SK-N-SH (cell line): ENCODE data around the gene HOXB8. TPM values are rescaled to one million over a fixed set of nuclear protein-coding genes. Genes with fewer than 3 reads are reported as not detected.

Source experiments
- CTCF ChIA-PET: fragments of 300-600, 350-600 bp; formaldehyde crosslinking; extraction: SDS; loops from one replicate; lab custom pipeline; 2021; lab: Yijun Ruan, JAX
- POLR2A ChIA-PET: fragments of 350-600 bp; sonication (Branson Sonifier 250); formaldehyde crosslinking; extraction: SDS; loops from one replicate; lab custom pipeline; 2020; ENCODE audit warnings: antibody characterized with exemption, inconsistent platforms; lab: Yijun Ruan, JAX
- DNase-seq: peaks from one replicate; pipeline ENCODE4 v3.0.0; 2012
- H2AFZ ChIP-seq: fragments of 200-600 bp; sonication (generic); 2 replicates; pipeline ENCODE4 v1.8.1; 2016; ENCODE audit warnings: antibody characterized with exemption, mild to moderate bottlenecking, low read depth
- H3F3A ChIP-seq: fragments of 200-600 bp; sonication (generic); replicated peaks from 2 replicates; pipeline ENCODE3; 2016; ENCODE audit warnings: antibody characterized with exemption, mild to moderate bottlenecking; ENCODE audit not compliant: insufficient read depth
- H3K27ac ChIP-seq, 2 experiments: fragments of 200-500 bp in 1 of 2; fragments of 200-600 bp in 1 of 2; sonication (Bioruptor generic) in 1 of 2; sonication (generic), shearing (Covaris generic) in 1 of 2; 2 replicates each; pipeline versions ENCODE4 v1.5.1 to v1.6.1; 2014 to 2016; ENCODE audit warnings: low read depth in 2 of 2, inconsistent platforms in 1 of 2, low read length in 1 of 2, mild to moderate bottlenecking in 1 of 2, mixed read lengths in 1 of 2
- H3K27me3 ChIP-seq: fragments of 200-600 bp; sonication (generic), shearing (Covaris generic); 2 replicates; pipeline ENCODE4 v1.6.1; 2016; ENCODE audit warnings: mixed run types; ENCODE audit not compliant: insufficient read depth
- H3K36me3 ChIP-seq, 2 experiments: fragments of 200-500 bp in 1 of 2; fragments of 200-600 bp in 1 of 2; sonication (Bioruptor generic) in 1 of 2; sonication (generic) in 1 of 2; replicated peaks in 1 of 2; 2 replicates each; pipeline versions ENCODE3 to v1.5.1; 2014 to 2016; ENCODE audit warnings: low read length in 1 of 2, mild to moderate bottlenecking in 1 of 2; ENCODE audit not compliant: insufficient read depth in 2 of 2, control insufficient read depth in 1 of 2
- H3K4me1 ChIP-seq, 2 experiments: fragments of 200-500 bp in 1 of 2; fragments of 200-600 bp in 1 of 2; sonication (Bioruptor generic) in 1 of 2; sonication (generic), shearing (Covaris generic) in 1 of 2; 2 replicates each; pipeline versions ENCODE4 v1.5.1 to v1.6.1; 2014 to 2016; ENCODE audit warnings: low read depth in 1 of 2, low read length in 1 of 2, mixed run types in 1 of 2; ENCODE audit not compliant: insufficient read depth in 2 of 2, control insufficient read depth in 1 of 2
- H3K4me2 ChIP-seq: fragments of 200-600 bp; sonication (generic), shearing (Covaris generic); 2 replicates; pipeline ENCODE4 v1.6.1; 2017; ENCODE audit warnings: mixed run types
- H3K4me3 ChIP-seq, 2 experiments: fragments of 200-500 bp in 1 of 2; fragments of 200-600 bp in 1 of 2; sonication (Bioruptor generic) in 1 of 2; sonication (generic), shearing (Covaris generic) in 1 of 2; 2 replicates each; pipeline versions ENCODE4 v1.5.1 to v1.8.1; 2014 to 2016; ENCODE audit warnings: low read depth in 2 of 2, inconsistent platforms in 1 of 2, low read length in 1 of 2, mild to moderate bottlenecking in 1 of 2, mixed read lengths in 1 of 2, moderate library complexity in 1 of 2
- H3K79me2 ChIP-seq: fragments of 200-600 bp; sonication (generic); 2 replicates; pipeline ENCODE4 v1.8.1; 2017; ENCODE audit warnings: mild to moderate bottlenecking; ENCODE audit not compliant: insufficient read depth
- H3K9ac ChIP-seq: fragments of 200-600 bp; sonication (generic); 2 replicates; pipeline ENCODE4 v1.6.1; 2017; ENCODE audit warnings: mixed run types
- H3K9me2 ChIP-seq: fragments of 200-600 bp; sonication (generic); 2 replicates; pipeline ENCODE4 v1.6.1; 2017; ENCODE audit warnings: mixed run types
- H3K9me3 ChIP-seq: fragments of 200-600 bp; sonication (generic); 2 replicates; pipeline ENCODE4 v1.6.1; 2017; ENCODE audit warnings: mixed run types, mild to moderate bottlenecking, moderate library complexity
- H4K20me1 ChIP-seq: fragments of 200-600 bp; sonication (generic); 2 replicates; pipeline ENCODE4 v1.6.1; 2017; ENCODE audit warnings: mild to moderate bottlenecking, mixed run types; ENCODE audit not compliant: insufficient read depth
- CTCF ChIP-seq: fragments of 200-600 bp; sonication (generic); IDR thresholded peaks from 2 replicates; pipeline ENCODE4 v1.6.1; 2017; ENCODE audit warnings: antibody characterized with exemption, mild to moderate bottlenecking, moderate library complexity
- EP300 ChIP-seq, 2 experiments: IDR thresholded peaks; 2 replicates each; pipeline versions ENCODE4 v1.4.0 to v1.6.1; 2012; ENCODE audit warnings: borderline replicate concordance in 1 of 2, low read depth in 1 of 2, low read length in 1 of 2
- MAX ChIP-seq: IDR thresholded peaks from 2 replicates; pipeline ENCODE4 v1.4.0; 2012; ENCODE audit warnings: low read depth
- MEF2A ChIP-seq: IDR thresholded peaks from 2 replicates; pipeline ENCODE4 v1.4.0; 2012; ENCODE audit warnings: low read depth, borderline replicate concordance
- MXI1 ChIP-seq: IDR thresholded peaks from 2 replicates; pipeline ENCODE4 v1.6.1; 2012; ENCODE audit warnings: mild to moderate bottlenecking, low read depth, low read length, improper control_type of control experiment
- NRF1 ChIP-seq: IDR thresholded peaks from 2 replicates; pipeline ENCODE4 v1.6.1; 2012; ENCODE audit warnings: low read depth, mild to moderate bottlenecking, low read length
- PBX3 ChIP-seq: IDR thresholded peaks from 2 replicates; pipeline ENCODE4; 2012
- RAD21 ChIP-seq: IDR thresholded peaks from 2 replicates; pipeline ENCODE4 v1.6.1; 2012; ENCODE audit warnings: mild to moderate bottlenecking, low read length
- RCOR1 ChIP-seq: fragments of 150-350 bp; IDR thresholded peaks from 2 replicates; pipeline ENCODE4 v1.6.1; 2017; ENCODE audit warnings: antibody characterized with exemption, low read length
- RFX5 ChIP-seq: IDR thresholded peaks from 2 replicates; pipeline ENCODE4 v1.6.1; 2012; ENCODE audit warnings: mild to moderate bottlenecking, improper control_type of control experiment, low read length
- RXRA ChIP-seq: IDR thresholded peaks from 2 replicates; pipeline ENCODE4 v1.4.0; 2012; ENCODE audit warnings: low read depth, mild to moderate bottlenecking, borderline replicate concordance
- SIN3A ChIP-seq: IDR thresholded peaks from 2 replicates; pipeline ENCODE4 v1.6.1; 2012; ENCODE audit warnings: low read depth, mild to moderate bottlenecking, low read length, moderate library complexity, borderline replicate concordance
- SMC3 ChIP-seq: IDR thresholded peaks from 2 replicates; pipeline ENCODE4 v1.6.1; 2012; ENCODE audit warnings: low read depth, low read length, improper control_type of control experiment
- USF1 ChIP-seq: IDR thresholded peaks from 2 replicates; pipeline ENCODE4 v1.4.0; 2012; ENCODE audit warnings: low read depth, borderline replicate concordance
- USF2 ChIP-seq: fragments of 150-350 bp; IDR thresholded peaks from 2 replicates; pipeline ENCODE4 v1.6.1; 2017; ENCODE audit warnings: antibody characterized with exemption, low read length, low read depth, borderline replicate concordance
- WGBS: methylation state at CpG from one replicate; pipeline ENCODE4 v1.1.6; 2017; ENCODE audit warnings: low lambda C conversion rate; 5-methylcytosine and 5-hydroxymethylcytosine counted together
- polyA plus RNA-seq, 3 experiments: library from polyadenylated mRNA; depleted of rRNA; stranded (reverse); fragments of >200 nt; gene quantifications; 2 replicates each; pipeline ENCODE4 v1.2.3, GENCODE V29; 2012

The HOXB8 gene
- polyA plus RNA-seq, 1 of the 3 experiments (the other 2 are of a cell fraction), result not detected

- Histone ChIP-seq H3K27me3 (peaks cover 98% of the 10 kb centered on the region), H3K9ac (no peak overlapping the region), H2AFZ (no peak overlapping the region), H3K4me1 (0 out of 4 replicates have a peak, but pooled peaks cover 0 to 4% of the 10 kb centered on the region in 2 experiments), H3K4me3 (no peak overlapping the region), H3K36me3 (no peaks in the 10 kb centered on the region), H3K9me2 (no peaks in the 10 kb centered on the region), H3K79me2 (no peaks in the 10 kb centered on the region), H3K9me3 (no peaks in the 10 kb centered on the region), H3K27ac (no peak overlapping the region), H4K20me1 (no peaks in the 10 kb centered on the region), H3K4me2 (no peak overlapping the region), H3F3A (peaks cover 4% of the 10 kb centered on the region)
- ChIA-PET CTCF (interaction anchor here (0.6 to 1.9 kb wide), 5 partner anchors 22 to 288 kb away, joined by 3 to 15 read pairs (median 4); no protein-coding TSS in a partner anchor), POLR2A (no interaction called here)
- no peak for DNase-seq
- WGBS, result 56% methylated on average over 10 of the region's 10 CpGs
- TF ChIP-seq USF1, result no peak
- TF ChIP-seq SIN3A, result no peak
- TF ChIP-seq RXRA, result no peak
- TF ChIP-seq SMC3, result no peak
- TF ChIP-seq RAD21, result no peak
- TF ChIP-seq RCOR1, result no peak
- no peak for TF ChIP-seq EP300 (IDR thresholded peaks at IDR 0.05; ENCODE audit: borderline replicate concordance in 1 of 2, low read depth in 1 of 2, low read length in 1 of 2)
- no peak for TF ChIP-seq PBX3
- TF ChIP-seq MXI1, result no peak
- TF ChIP-seq MAX, result no peak
- TF ChIP-seq NRF1, result no peak
- no peak for TF ChIP-seq USF2
- TF ChIP-seq MEF2A, result no peak
- no peak for TF ChIP-seq CTCF
- TF ChIP-seq RFX5, result no peak
Measured at GRCh38 chr17:48591255-48592056, 23.6 kb downstream of the HOXB8 start.
